GM18909 (cell line): Measurements from ENCODE around the gene PRTFDC1.

Experiments
- ATAC-seq: cut with Tn5 transposase; IDR thresholded peaks from one replicate; pipeline ENCODE4 v1.9.1; 2021; ENCODE audit warnings: mild to moderate bottlenecking; ENCODE audit not compliant: unreplicated experiment, poor library complexity

The PRTFDC1 gene

DNA sequence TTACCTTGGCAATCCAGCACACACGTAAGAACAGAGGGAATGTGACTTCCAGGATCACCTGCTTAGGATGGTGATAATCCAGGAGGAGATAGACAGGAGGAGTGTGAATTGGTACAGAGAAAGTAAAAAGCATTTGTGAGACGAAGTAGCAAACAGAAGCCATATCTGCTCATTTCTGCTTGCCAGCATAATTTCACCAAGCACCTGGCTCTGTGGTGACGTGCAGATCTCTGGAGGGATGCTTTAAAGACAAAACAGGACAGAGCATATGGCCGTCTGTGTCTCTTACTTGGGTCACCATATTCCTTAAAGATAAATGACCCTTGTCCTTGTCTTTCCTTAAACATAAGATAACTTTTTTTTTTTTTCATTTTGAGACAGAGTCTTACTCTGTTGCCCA is 138.6 kb downstream of the PRTFDC1 start:
- ATAC-seq, result no peak

- no peak for ATAC-seq
Observed at GRCh38 chr10:24806262-24806661, 146.1 kb downstream of the PRTFDC1 start.

- ATAC-seq, result no peak
Observed at GRCh38 chr10:24804956-24805355, 147.4 kb downstream of the PRTFDC1 start.

DNA sequence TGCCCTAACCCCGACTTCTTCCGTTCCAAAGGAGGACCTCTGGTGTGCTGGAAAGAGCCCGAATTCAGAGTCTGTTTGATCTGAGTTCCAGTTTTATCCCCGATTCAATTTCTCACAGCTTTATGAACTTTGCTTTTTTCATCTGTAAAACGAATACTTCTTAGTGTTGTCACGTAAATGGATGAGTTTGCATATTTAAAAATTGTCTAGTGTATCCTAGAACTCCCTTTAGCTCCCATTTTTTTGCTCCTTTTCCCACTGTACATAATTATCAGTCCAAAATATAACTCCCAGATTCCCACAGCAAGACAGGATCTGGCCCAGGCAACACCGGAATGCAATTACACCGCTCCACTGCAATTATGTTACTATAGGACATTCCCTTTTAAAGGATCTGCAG is 148.0 kb downstream of the PRTFDC1 start:
- no peak for ATAC-seq

DNA sequence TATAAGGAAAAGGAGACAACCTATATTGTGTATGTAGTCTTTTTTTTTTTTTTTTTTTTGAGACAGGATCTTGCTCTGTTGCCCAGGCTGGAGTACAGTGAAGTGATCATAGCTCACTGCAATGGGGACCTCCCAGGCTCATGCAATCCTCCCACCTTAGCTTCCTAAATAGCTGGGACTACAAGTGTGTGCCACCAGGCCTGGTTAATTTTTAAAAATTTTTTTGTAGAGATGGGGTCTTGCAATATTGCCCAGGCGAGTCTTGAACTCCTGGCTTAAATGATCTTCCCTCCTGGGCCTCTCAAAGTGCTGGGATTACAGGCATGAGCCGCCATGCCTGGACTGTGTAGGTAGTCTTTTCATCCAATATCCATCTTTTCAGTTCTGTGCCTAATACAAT is 150.0 kb downstream of the PRTFDC1 start:
- no peak for ATAC-seq

DNA sequence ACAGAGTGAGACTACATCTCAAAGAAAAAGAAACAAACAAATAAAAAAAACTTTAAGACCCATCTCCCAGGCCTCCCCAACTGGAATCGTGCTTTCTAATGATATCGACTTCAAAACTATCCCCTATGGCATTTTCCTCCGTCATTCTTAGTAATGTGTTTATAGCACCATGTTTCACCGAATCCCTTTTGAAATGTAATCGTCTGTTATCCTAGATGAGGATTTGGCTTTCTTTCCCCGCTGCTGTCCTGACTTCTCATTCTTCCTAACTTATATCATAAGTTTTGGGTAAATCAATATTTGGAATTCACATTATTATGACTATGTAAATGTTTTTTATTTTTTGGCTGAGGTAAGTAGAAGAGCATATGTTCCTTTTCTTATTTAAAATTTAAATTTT is 151.5 kb downstream of the PRTFDC1 start:
- no peak for ATAC-seq
